H9 (cell line): ENCODE data around the gene HERC3. TPM values are rescaled to one million over a fixed set of nuclear protein-coding genes. Genes with fewer than 3 reads are reported as not detected.

ENCODE experiments used
- DNase-seq: peaks from one replicate; pipeline ENCODE4 v3.0.0-alpha.2; 2017
- H2AFZ ChIP-seq: one replicate; pipeline ENCODE4 v1.6.1; 2013; ENCODE audit warnings: mild to moderate bottlenecking, low read length, control low read depth, moderate library complexity
- H2AK5ac ChIP-seq: 2 replicates; pipeline ENCODE4 v1.6.1; 2013; ENCODE audit warnings: low read length, control low read depth, mixed read lengths; ENCODE audit not compliant: insufficient read length
- H2BK120ac ChIP-seq: one replicate; pipeline ENCODE4 v1.6.1; 2013; ENCODE audit warnings: low read depth, mild to moderate bottlenecking, low read length, control low read depth, inconsistent platforms; ENCODE audit not compliant: poor library complexity, severe bottlenecking
- H2BK12ac ChIP-seq: 2 replicates; pipeline ENCODE4 v1.6.1; 2013; ENCODE audit warnings: low read length, control low read depth, mixed read lengths, low read depth; ENCODE audit not compliant: insufficient read length
- H2BK15ac ChIP-seq: 2 replicates; pipeline ENCODE4 v1.6.1; 2013; ENCODE audit warnings: low read depth, low read length, control low read depth
- H2BK20ac ChIP-seq: one replicate; pipeline ENCODE4 v1.6.1; 2013; ENCODE audit warnings: low read depth, mild to moderate bottlenecking, low read length, control low read depth, inconsistent platforms; ENCODE audit not compliant: poor library complexity, severe bottlenecking
- H2BK5ac ChIP-seq: 2 replicates; pipeline ENCODE4 v1.6.1; 2013; ENCODE audit warnings: low read length, control low read depth, mixed read lengths; ENCODE audit not compliant: insufficient read length
- H3K14ac ChIP-seq: 2 replicates; pipeline ENCODE4 v1.6.1; 2013; ENCODE audit warnings: low read length, control low read depth; ENCODE audit not compliant: insufficient read depth
- H3K18ac ChIP-seq: 2 replicates; pipeline ENCODE4 v1.6.1; 2013; ENCODE audit warnings: low read depth, mild to moderate bottlenecking, mixed read lengths, low read length, control low read depth; ENCODE audit not compliant: insufficient read length
- H3K23ac ChIP-seq: 2 replicates; pipeline ENCODE4 v1.6.1; 2013; ENCODE audit warnings: low read length, control low read depth, mixed read lengths, low read depth; ENCODE audit not compliant: insufficient read length
- H3K23me2 ChIP-seq: 2 replicates; pipeline ENCODE4 v1.6.1; 2013; ENCODE audit warnings: low read depth, mild to moderate bottlenecking, mixed read lengths, low read length, control low read depth; ENCODE audit not compliant: insufficient read length, poor library complexity, severe bottlenecking
- H3K27ac ChIP-seq: 2 replicates; pipeline ENCODE4 v1.5.1; 2013; ENCODE audit warnings: low read length, control low read depth, mixed read lengths, low read depth; ENCODE audit not compliant: insufficient read length
- H3K27me3 ChIP-seq: 2 replicates; pipeline ENCODE4 v1.6.1; 2013; ENCODE audit warnings: low read length, control low read depth, inconsistent platforms; ENCODE audit not compliant: insufficient read depth
- H3K4ac ChIP-seq: 2 replicates; pipeline ENCODE4 v1.6.1; 2013; ENCODE audit warnings: low read depth, mild to moderate bottlenecking, control low read depth, inconsistent platforms, low read length, moderate library complexity
- H3K4me1 ChIP-seq: 2 replicates; pipeline ENCODE4 v1.6.1; 2013; ENCODE audit warnings: low read length, control low read depth, inconsistent platforms; ENCODE audit not compliant: insufficient read depth
- H3K4me2 ChIP-seq: 2 replicates; pipeline ENCODE4 v1.6.1; 2013; ENCODE audit warnings: low read length, control low read depth, mixed read lengths; ENCODE audit not compliant: insufficient read length, insufficient read depth
- H3K56ac ChIP-seq: 2 replicates; pipeline ENCODE4 v1.6.1; 2013; ENCODE audit warnings: low read depth, mild to moderate bottlenecking, mixed read lengths, low read length, control low read depth; ENCODE audit not compliant: insufficient read length
- H3K79me1 ChIP-seq: 2 replicates; pipeline ENCODE4 v1.6.1; 2013; ENCODE audit warnings: low read depth, mild to moderate bottlenecking, moderate library complexity, low read length, control low read depth, inconsistent platforms; ENCODE audit not compliant: insufficient read depth, poor library complexity, severe bottlenecking
- H3K79me2 ChIP-seq: 2 replicates; pipeline ENCODE4 v1.6.1; 2013; ENCODE audit warnings: low read length, control low read depth, inconsistent platforms; ENCODE audit not compliant: insufficient read depth
- H3K9ac ChIP-seq: 2 replicates; pipeline ENCODE4 v1.6.1; 2013; ENCODE audit warnings: low read length, control low read depth, mixed read lengths; ENCODE audit not compliant: insufficient read length; ENCODE audit errors: extremely low read depth
- H3K9me3 ChIP-seq: one replicate; pipeline ENCODE4 v1.6.1; 2013; ENCODE audit warnings: low read depth, low read length, inconsistent platforms; ENCODE audit not compliant: control insufficient read depth
- H3T11ph ChIP-seq: one replicate; pipeline ENCODE4 v1.6.1; 2013; ENCODE audit warnings: mild to moderate bottlenecking, low read length, control low read depth, inconsistent platforms
- H4K20me1 ChIP-seq: one replicate; pipeline ENCODE4 v1.6.1; 2013; ENCODE audit not compliant: control insufficient read depth, insufficient read length, insufficient read depth
- H4K5ac ChIP-seq: 2 replicates; pipeline ENCODE4 v1.6.1; 2013; ENCODE audit warnings: low read depth, mild to moderate bottlenecking, mixed read lengths, low read length, control low read depth; ENCODE audit not compliant: insufficient read length
- H4K8ac ChIP-seq: replicated peaks from 2 replicates; pipeline ENCODE4 v1.6.1; 2013; ENCODE audit warnings: low read length, control low read depth, mixed read lengths, low read depth; ENCODE audit not compliant: insufficient read length
- H4K91ac ChIP-seq: 2 replicates; pipeline ENCODE4 v1.6.1; 2013; ENCODE audit warnings: low read depth, mild to moderate bottlenecking, moderate library complexity, mixed read lengths, low read length, control low read depth; ENCODE audit not compliant: insufficient read length
- H3K27ac Mint-ChIP-seq, 3 experiments: 2 replicates in 2 of 3; 3 replicates in 1 of 3; pipeline ENCODE4 v1.8.0; 2020 to 2021; ENCODE audit warnings: mixed read lengths in 3 of 3, mild to moderate bottlenecking in 1 of 3, moderate library complexity in 1 of 3
- H3K27me3 Mint-ChIP-seq: 2 replicates; pipeline ENCODE4 v1.8.0; 2021; ENCODE audit warnings: low read depth, mild to moderate bottlenecking, moderate library complexity, mixed read lengths
- H3K36me3 Mint-ChIP-seq, 3 experiments: 2 replicates in 2 of 3; 3 replicates in 1 of 3; pipeline ENCODE4 v1.8.0; 2020 to 2021; ENCODE audit warnings: low read depth in 3 of 3, mixed read lengths in 3 of 3; ENCODE audit not compliant: insufficient read depth in 1 of 3
- H3K4me1 Mint-ChIP-seq, 2 experiments: 2 replicates each; pipeline ENCODE4 v1.8.0; 2020; ENCODE audit warnings: mixed read lengths in 2 of 2
- H3K4me3 Mint-ChIP-seq, 2 experiments: 2 replicates in 1 of 2; 3 replicates in 1 of 2; pipeline ENCODE4 v1.8.0; 2020 to 2021; ENCODE audit warnings: mild to moderate bottlenecking in 2 of 2, mixed read lengths in 2 of 2, moderate library complexity in 1 of 2
- H3K9me3 Mint-ChIP-seq, 2 experiments: 2 replicates in 1 of 2; 3 replicates in 1 of 2; pipeline ENCODE4 v1.8.0; 2020; ENCODE audit warnings: mild to moderate bottlenecking in 2 of 2, mixed read lengths in 2 of 2, moderate library complexity in 1 of 2
- CTCF ChIP-seq: fragments of 200-600 bp; sonication (generic); conservative IDR thresholded peaks from 3 replicates; pipeline ENCODE4 v1.8.0; 2021; ENCODE audit warnings: antibody characterized with exemption, mild to moderate bottlenecking
- WGBS: extraction: QIAGEN DNeasy Blood & Tissue Kit; methylation state at CpG from one replicate; pipeline ENCODE4 v1.1.7; 2013; ENCODE audit warnings: missing lambda C conversion rate, low lambda C conversion rate, mixed read lengths; ENCODE audit not compliant: insufficient read length; ENCODE audit errors: extremely low coverage; 5-methylcytosine and 5-hydroxymethylcytosine counted together
- total RNA-seq: library from RNA; stranded (reverse); gene quantifications from 2 replicates; pipeline ENCODE4 v1.2.1, GENCODE V29; 2021

Gene HERC3
- total RNA-seq, 1 experiment from 2014 or later = 2.9 TPM

DNA sequence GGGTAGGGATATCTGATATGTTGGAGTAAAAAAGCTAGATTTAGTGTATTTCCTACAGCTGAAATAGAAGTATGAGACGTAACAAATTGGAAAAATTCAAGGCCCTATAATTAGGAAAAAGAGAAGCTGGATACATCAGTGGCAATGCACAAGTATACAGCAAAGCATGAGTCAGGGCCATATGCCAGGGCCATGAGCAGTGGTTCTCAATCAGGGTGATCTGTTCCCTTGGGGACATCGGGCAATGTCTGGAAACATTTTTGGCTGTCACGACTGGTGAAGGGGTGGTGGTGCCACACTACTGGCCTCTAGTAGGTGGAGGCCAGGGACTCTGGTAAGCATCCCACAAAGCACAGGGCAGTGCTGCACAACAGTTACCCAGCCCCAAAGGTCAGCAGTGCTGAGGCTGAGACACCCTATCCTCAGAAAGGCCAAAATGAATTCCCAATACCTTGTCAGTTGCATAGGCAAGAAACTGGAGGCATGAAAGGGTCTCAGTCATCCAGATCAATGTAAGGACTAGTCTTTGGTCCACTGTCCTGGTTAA is 142.2 kb downstream of the HERC3 start:
- Histone ChIP-seq H3K9ac (no peak overlapping the region), H3K4me1 (peaks cover 10% of the 10 kb centered on the region), H2AFZ (no peak overlapping the region), H3K23me2 (no peaks in the 10 kb centered on the region), H2AK5ac (no peak overlapping the region), H4K5ac (no peak overlapping the region), H3T11ph (no peak overlapping the region), H3K14ac (no peak overlapping the region), H4K91ac (no peak overlapping the region), H3K18ac (no peak overlapping the region), H3K9me3 (no peaks in the 10 kb centered on the region), H3K23ac (no peak overlapping the region), H2BK15ac (no peak overlapping the region), H3K27me3 (no peaks in the 10 kb centered on the region), H3K79me2 (no peaks in the 10 kb centered on the region), H2BK12ac (no peak overlapping the region), H2BK120ac (no peak overlapping the region), H3K79me1 (no peaks in the 10 kb centered on the region), H3K27ac (no peak overlapping the region), H2BK20ac (no peak overlapping the region), H3K4ac (no peak overlapping the region), H4K20me1 (no peaks in the 10 kb centered on the region), H4K8ac (no peak overlapping the region), H3K4me2 (no peak overlapping the region), H3K56ac (no peak overlapping the region), H2BK5ac (no peak overlapping the region)
- H3K27ac Mint-ChIP-seq = peak overlapping the region in 2 of 3 experiments; percentile 49 to 82; a peak in 3 of 7 replicates
- WGBS = no CpG with 5 or more reads among the region's 3 CpGs
- no peak for TF ChIP-seq CTCF
- H3K4me3 Mint-ChIP-seq = no peak overlapping the region
- peaks cover 0 to 15% (median 5%) of the 10 kb centered on the region in 3 experiments; a peak in 6 of 7 replicates for H3K36me3 Mint-ChIP-seq
- no peaks in the 10 kb centered on the region for H3K9me3 Mint-ChIP-seq
- peaks cover 26 to 34% of the 10 kb centered on the region in 2 experiments for H3K4me1 Mint-ChIP-seq
- H3K27me3 Mint-ChIP-seq = no peaks in the 10 kb centered on the region
- no peak for DNase-seq
